GM23338 (cell line): ENCODE results near the gene TBX2. TPM values are rescaled to one million over a fixed set of nuclear protein-coding genes. Genes with fewer than 3 reads are reported as not detected.

Experiments
- ATAC-seq: fragments of 200-7000 bp; cut with Tn5 transposase; 3 replicates; pipeline ENCODE4 v1.9.1; 2020
- DNase-seq: peaks from one replicate; pipeline ENCODE4 v3.0.0-alpha.2; 2015; ENCODE audit warnings: low spot score
- H2AFZ ChIP-seq: fragments of 200-600 bp; sonication (generic); 2 replicates; pipeline ENCODE4 v1.8.0; 2016; ENCODE audit warnings: antibody characterized with exemption, mild to moderate bottlenecking, moderate library complexity
- H3F3A ChIP-seq: fragments of 200-600 bp; sonication (generic); replicated peaks from 2 replicates; pipeline ENCODE4 v1.8.0; 2017; ENCODE audit warnings: antibody characterized with exemption, mixed run types, low read depth
- H3K27ac ChIP-seq: fragments of 200-600 bp; sonication (generic); 2 replicates; pipeline ENCODE4 v1.6.1; 2016; ENCODE audit warnings: low read depth
- H3K27me3 ChIP-seq: fragments of 200-600 bp; sonication (generic); 2 replicates; pipeline ENCODE4 v1.8.0; 2016; ENCODE audit warnings: mild to moderate bottlenecking, mixed run types, moderate library complexity; ENCODE audit not compliant: insufficient read depth
- H3K36me3 ChIP-seq: fragments of 200-600 bp; sonication (generic); 2 replicates; pipeline ENCODE4 v1.8.0; 2016; ENCODE audit warnings: mild to moderate bottlenecking; ENCODE audit not compliant: insufficient read depth
- H3K4me1 ChIP-seq: fragments of 200-600 bp; sonication (generic); 2 replicates; pipeline ENCODE4 v1.8.0; 2016; ENCODE audit warnings: mild to moderate bottlenecking, moderate library complexity; ENCODE audit not compliant: insufficient read depth
- H3K4me2 ChIP-seq: fragments of 200-600 bp; sonication (generic); 2 replicates; pipeline ENCODE4 v1.7.1; 2017; ENCODE audit warnings: mixed run types
- H3K4me3 ChIP-seq: fragments of 200-600 bp; sonication (generic); 2 replicates; pipeline ENCODE4 v1.6.1; 2016; ENCODE audit warnings: mixed run types
- H3K79me2 ChIP-seq: fragments of 200-600 bp; sonication (generic); replicated peaks from 2 replicates; pipeline ENCODE4 v1.8.0; 2017; ENCODE audit warnings: mild to moderate bottlenecking; ENCODE audit not compliant: insufficient read depth
- H3K9me2 ChIP-seq: fragments of 200-600 bp; sonication (generic); 2 replicates; pipeline ENCODE4 v1.8.0; 2017; ENCODE audit not compliant: insufficient read depth
- H4K20me1 ChIP-seq: fragments of 200-600 bp; sonication (generic); replicated peaks from 2 replicates; pipeline ENCODE4 v1.8.0; 2017; ENCODE audit warnings: mild to moderate bottlenecking; ENCODE audit not compliant: insufficient read depth
- H3K27ac Mint-ChIP-seq: 2 replicates; pipeline ENCODE4 v1.8.0; 2020; ENCODE audit warnings: inconsistent platforms, mild to moderate bottlenecking, moderate library complexity, mixed read lengths
- H3K27me3 Mint-ChIP-seq: 3 replicates; pipeline ENCODE4 v1.8.0; 2022; ENCODE audit warnings: low read depth, mild to moderate bottlenecking, moderate library complexity, mixed read lengths, inconsistent platforms; ENCODE audit not compliant: insufficient read depth, poor library complexity
- H3K36me3 Mint-ChIP-seq: 3 replicates; pipeline ENCODE4 v1.8.0; 2021; ENCODE audit warnings: low read depth, mild to moderate bottlenecking, inconsistent platforms, moderate library complexity, mixed read lengths
- H3K4me1 Mint-ChIP-seq: 3 replicates; pipeline ENCODE4 v1.8.0; 2020; ENCODE audit warnings: mild to moderate bottlenecking, inconsistent platforms, mixed read lengths
- H3K4me3 Mint-ChIP-seq: 3 replicates; pipeline ENCODE4 v1.8.0; 2021; ENCODE audit warnings: moderate library complexity, mild to moderate bottlenecking, inconsistent platforms, mixed read lengths
- H3K9me3 Mint-ChIP-seq: 3 replicates; pipeline ENCODE4 v1.8.0; 2020; ENCODE audit warnings: moderate library complexity, mild to moderate bottlenecking, inconsistent platforms, mixed read lengths
- EZH2 ChIP-seq: fragments of 200-600 bp; sonication (generic); IDR thresholded peaks from one replicate; pipeline ENCODE4 v1.8.0; 2017; ENCODE audit warnings: antibody characterized with exemption, mild to moderate bottlenecking, low read depth; ENCODE audit not compliant: unreplicated experiment
- EZH2phosphoT487 ChIP-seq: fragments of 200-600 bp; sonication (generic); IDR thresholded peaks from one replicate; pipeline ENCODE4 v1.8.1; 2018; ENCODE audit warnings: antibody characterized with exemption; ENCODE audit not compliant: unreplicated experiment
- NANOG ChIP-seq: IDR thresholded peaks from 2 replicates; pipeline ENCODE4 v1.6.1; 2016; ENCODE audit warnings: antibody characterized with exemption, borderline replicate concordance
- POLR2AphosphoS5 ChIP-seq: IDR thresholded peaks from 2 replicates; pipeline ENCODE4 v1.6.1; 2016; ENCODE audit warnings: antibody characterized with exemption, low read depth
- STAT1 ChIP-seq: IDR thresholded peaks from one replicate; pipeline ENCODE4 v1.6.1; 2016; ENCODE audit warnings: antibody characterized with exemption; ENCODE audit not compliant: unreplicated experiment
- ZNF462 ChIP-seq: fragments of 250-450 bp; sonication (Bioruptor Pico); IDR thresholded peaks from 2 replicates; pipeline ENCODE4 v1.5.0; 2020; ENCODE audit warnings: mild to moderate bottlenecking, moderate library complexity
- polyA plus RNA-seq: library from polyadenylated mRNA; unstranded; fragments of >200 nt; fragmentation: Nextera tagmentation; extraction: Ambion mirVana; gene quantifications from 2 replicates; pipeline ENCODE4 v1.2.1, GENCODE V29; 2016
- total RNA-seq: library from RNA; depleted of rRNA; stranded (reverse); fragments of >200 nt; shearing (Covaris generic); gene quantifications from 2 replicates; pipeline ENCODE4 v1.2.3, GENCODE V29; 2014

TBX2 gene
- total and polyA plus RNA-seq, 2 experiments from 2014 or later: not detected

- ATAC-seq (no peak), DNase-seq (no peak)
- peaks cover 1% of the 10 kb centered on the region for H3K27me3 Mint-ChIP-seq
- no peak overlapping the region for H3K4me3 ChIP-seq
- no peaks in the 10 kb centered on the region for H3K4me1 ChIP-seq
- TF ChIP-seq EZH2phosphoT487 (no peak), STAT1 (no peak), EZH2 (no peak), NANOG (no peak), POLR2AphosphoS5 (no peak), ZNF462 (CRISPR knock-in tag) (no peak)
- H2AFZ ChIP-seq: no peak overlapping the region
- H4K20me1 ChIP-seq: no peaks in the 10 kb centered on the region
- H3K4me2 ChIP-seq: no peak overlapping the region
- peaks cover 7% of the 10 kb centered on the region; the same call in 2 of the 3 replicates for H3K4me1 Mint-ChIP-seq
- H3K27me3 ChIP-seq: no peaks in the 10 kb centered on the region
- H3K36me3 Mint-ChIP-seq: no peaks in the 10 kb centered on the region
- no peak overlapping the region for H3K4me3 Mint-ChIP-seq
- no peak overlapping the region for H3K27ac Mint-ChIP-seq
- H3K27ac ChIP-seq: no peak overlapping the region
- H3F3A ChIP-seq: no peaks in the 10 kb centered on the region
- H3K9me2 ChIP-seq: no peaks in the 10 kb centered on the region
- H3K36me3 ChIP-seq: no peaks in the 10 kb centered on the region
- H3K9me3 Mint-ChIP-seq: no peaks in the 10 kb centered on the region
- no peaks in the 10 kb centered on the region for H3K79me2 ChIP-seq
Measured at GRCh38 chr17:61362852-61363600, 36.6 kb upstream of the TBX2 start.
